Endothelial cell of umbilical vein (primary cell): ENCODE data around the gene WFIKKN1. TPM values are rescaled to one million over a fixed set of nuclear protein-coding genes. Genes with fewer than 3 reads are reported as not detected.

Source experiments
- BruUV-seq: library from RNA; stranded (reverse); fragments of 400-500 nt; replicated peaks from 2 replicates; lab custom pipeline; 2021; lab: Mats Ljungman, UMichigan
- CTCF ChIA-PET: fragments of 300-600, 350-600 bp; sonication (Branson Sonifier 250); formaldehyde crosslinking; loops from one replicate; lab custom pipeline; 2021; ENCODE audit warnings: antibody characterized with exemption, inconsistent platforms; lab: Charles Lee
- POLR2A ChIA-PET: fragments of 300-600, 350-600 bp; sonication (Branson Sonifier 250); formaldehyde crosslinking; loops from one replicate; lab custom pipeline; 2021; ENCODE audit warnings: antibody characterized with exemption, inconsistent platforms; lab: Charles Lee
- DNase-seq: peaks from one replicate; pipeline ENCODE4 v3.0.0-alpha.2; 2011; ENCODE audit warnings: low read depth, low spot score
- FAIRE-seq: peaks from 2 replicates; lab custom pipeline; 2011; peaks lifted over from hg19 to GRCh38; lab: Jason Lieb, UNC
- H2AFZ ChIP-seq: 2 replicates; pipeline ENCODE4 v1.6.0; 2012; ENCODE audit warnings: low read depth, low read length, control low read depth, inconsistent platforms
- H3K27ac ChIP-seq: 2 replicates; pipeline ENCODE4 v1.5.1; 2011; ENCODE audit warnings: low read depth, mild to moderate bottlenecking, control low read depth, low read length, moderate library complexity; ENCODE audit not compliant: insufficient read depth
- H3K27me3 ChIP-seq, 2 experiments: 2 replicates each; pipeline versions ENCODE4 v1.6.0 to v1.6.1; 2011; ENCODE audit warnings: low read length in 2 of 2, mixed read lengths in 1 of 2; ENCODE audit not compliant: control insufficient read depth in 2 of 2, insufficient read depth in 2 of 2
- H3K36me3 ChIP-seq, 2 experiments: 2 replicates in 1 of 2; 3 replicates in 1 of 2; pipeline ENCODE4 v1.5.1; 2011; ENCODE audit warnings: low read length in 2 of 2, mild to moderate bottlenecking in 1 of 2, moderate library complexity in 1 of 2; ENCODE audit not compliant: control insufficient read depth in 2 of 2, insufficient read depth in 2 of 2; ENCODE audit errors: extremely low read depth in 1 of 2
- H3K4me1 ChIP-seq: 3 replicates; pipeline ENCODE4 v1.5.1; 2011; ENCODE audit warnings: mild to moderate bottlenecking, low read length; ENCODE audit not compliant: control insufficient read depth, insufficient read depth; ENCODE audit errors: extremely low read depth
- H3K4me2 ChIP-seq: 2 replicates; pipeline ENCODE4 v1.6.1; 2011; ENCODE audit warnings: low read length, control low read depth, mixed read lengths; ENCODE audit not compliant: insufficient read depth
- H3K4me3 ChIP-seq, 3 experiments: fragments of 200-600 bp in 1 of 3; sonication (generic), shearing (Covaris generic) in 1 of 3; replicated peaks in 1 of 3; 2 replicates each; pipeline ENCODE4 v1.5.1; 2011 to 2016; ENCODE audit warnings: control low read depth in 3 of 3, low read length in 3 of 3, mild to moderate bottlenecking in 2 of 3, inconsistent platforms in 1 of 3, low read depth in 1 of 3, moderate library complexity in 1 of 3; ENCODE audit not compliant: insufficient read depth in 1 of 3
- H3K79me2 ChIP-seq: 2 replicates; pipeline ENCODE4 v1.6.0; 2012; ENCODE audit warnings: low read length, inconsistent platforms; ENCODE audit not compliant: control insufficient read depth, insufficient read depth
- H3K9ac ChIP-seq: replicated peaks from 2 replicates; pipeline ENCODE3; 2011; ENCODE audit warnings: low read length, control low read depth; ENCODE audit not compliant: insufficient read depth; ENCODE audit errors: extremely low read depth
- H3K9me1 ChIP-seq: replicated peaks from 3 replicates; pipeline ENCODE4 v1.6.0; 2011; ENCODE audit warnings: mild to moderate bottlenecking, low read length; ENCODE audit not compliant: control insufficient read depth, insufficient read depth; ENCODE audit errors: extremely low read depth
- H3K9me3 ChIP-seq: replicated peaks from 2 replicates; pipeline ENCODE4 v1.5.1; 2012; ENCODE audit warnings: low read length, inconsistent platforms; ENCODE audit not compliant: control insufficient read depth, insufficient read depth
- H4K20me1 ChIP-seq: replicated peaks from 2 replicates; pipeline ENCODE3; 2011; ENCODE audit warnings: mild to moderate bottlenecking, low read length; ENCODE audit not compliant: control insufficient read depth, insufficient read depth; ENCODE audit errors: extremely low read depth
- CTCF ChIP-seq, 2 donors: IDR thresholded peaks; 1 replicate in 1 of 2; 2 replicates in 1 of 2; pipeline ENCODE4 v1.5.1; 2011; ENCODE audit warnings: low read length in 2 of 2, mild to moderate bottlenecking in 2 of 2, moderate library complexity in 2 of 2, control low read depth in 1 of 2, inconsistent platforms in 1 of 2, low read depth in 1 of 2; ENCODE audit not compliant: insufficient read depth in 1 of 2; ENCODE audit errors: extremely low read depth in 1 of 2
- MYC ChIP-seq: IDR thresholded peaks from one replicate; pipeline ENCODE4 v1.6.1; 2011; ENCODE audit warnings: mild to moderate bottlenecking, low read depth, low read length
- dilution Hi-C: fragments of 300-500 bp; cut with MboI; formaldehyde crosslinking; loops from one replicate; pipeline ENCODE4 v1.15.0; 2019; ENCODE audit warnings: low sequenced_read_pairs; ENCODE audit not compliant: extremely low pct_ligation_motif_present
- intact Hi-C: fragments of 100-400 bp; cut with micrococcal nuclease; formaldehyde crosslinking; loops from one replicate; pipeline ENCODE4 v1.10.0; 2022
- polyA plus RNA-seq, 4 experiments: library from polyadenylated mRNA; depleted of rRNA in 3 of 4; stranded (reverse) in 3 of 4; unstranded in 1 of 4; fragments of >200 nt; gene quantifications; 2 replicates each; pipeline versions ENCODE4 v1.2.1 to v1.2.3, GENCODE V29; 2011 to 2012; ENCODE audit warnings: missing spikeins in 1 of 4
- total RNA-seq: library from RNA; stranded (reverse); gene quantifications from 2 replicates; pipeline ENCODE4 v1.2.3, GENCODE V29; 2021

WFIKKN1 gene
- total and polyA plus RNA-seq, 2 donors (not counting 3 experiments of a cell fraction or from before 2014, with no cell fraction given), result 0.06 to 0.40 TPM

GRCh38 chr16:680967-681745 is 50.4 kb downstream of the WFIKKN1 start:
- Histone ChIP-seq H3K9ac (peak overlapping the region; percentile 49), H4K20me1 (no peaks in the 10 kb centered on the region), H3K36me3 (peaks cover 7 to 14% of the 10 kb centered on the region in 2 experiments), H3K4me3 (peak overlapping the region; percentile 68 to 83 (median 71)), H3K9me1 (no peaks in the 10 kb centered on the region), H2AFZ (no peak overlapping the region), H3K4me1 (peaks cover 20% of the 10 kb centered on the region), H3K4me2 (peak overlapping the region; percentile 66), H3K27ac (no peak overlapping the region), H3K79me2 (peaks cover 31% of the 10 kb centered on the region), H3K27me3 (no peaks in the 10 kb centered on the region), H3K9me3 (no peaks in the 10 kb centered on the region)
- ChIA-PET POLR2A (interaction anchor here (0.9 kb wide), 1 partner anchor 9 kb away, joined by 5 read pairs; the partner anchor contains the start of gene WDR24), CTCF (interaction anchor here (0.7 to 1.8 kb wide), 6 partner anchors 13 to 289 kb away, joined by 3 to 5 read pairs (median 4); no protein-coding TSS in a partner anchor)
- DNase-seq (peak; percentile 40), FAIRE-seq (no peak)
- BruUV-seq, result no TSS peak
- TF ChIP-seq CTCF (IDR thresholded peaks at IDR 0.05; ENCODE audit: extremely low read depth in 1 of 2, insufficient read depth in 1 of 2, low read depth in 1 of 2, low read length in 2 of 2), result peak in 1 of 2 donors; percentile 15
- no peak for TF ChIP-seq MYC
- intact Hi-C loops, result no loop called here
- dilution Hi-C loops, result no loop called here
